GM23338 (cell line): ENCODE data around the gene NOP10. TPM values are rescaled to one million over a fixed set of nuclear protein-coding genes. Genes with fewer than 3 reads are reported as not detected.

ENCODE experiments used
- ATAC-seq: fragments of 200-7000 bp; cut with Tn5 transposase; 3 replicates; pipeline ENCODE4 v1.9.1; 2020
- DNase-seq: peaks from one replicate; pipeline ENCODE4 v3.0.0-alpha.2; 2015; ENCODE audit warnings: low spot score
- H2AFZ ChIP-seq: fragments of 200-600 bp; sonication (generic); 2 replicates; pipeline ENCODE4 v1.8.0; 2016; ENCODE audit warnings: antibody characterized with exemption, mild to moderate bottlenecking, moderate library complexity
- H3F3A ChIP-seq: fragments of 200-600 bp; sonication (generic); replicated peaks from 2 replicates; pipeline ENCODE4 v1.8.0; 2017; ENCODE audit warnings: antibody characterized with exemption, mixed run types, low read depth
- H3K27ac ChIP-seq: fragments of 200-600 bp; sonication (generic); 2 replicates; pipeline ENCODE4 v1.6.1; 2016; ENCODE audit warnings: low read depth
- H3K27me3 ChIP-seq: fragments of 200-600 bp; sonication (generic); 2 replicates; pipeline ENCODE4 v1.8.0; 2016; ENCODE audit warnings: mild to moderate bottlenecking, mixed run types, moderate library complexity; ENCODE audit not compliant: insufficient read depth
- H3K36me3 ChIP-seq: fragments of 200-600 bp; sonication (generic); 2 replicates; pipeline ENCODE4 v1.8.0; 2016; ENCODE audit warnings: mild to moderate bottlenecking; ENCODE audit not compliant: insufficient read depth
- H3K4me1 ChIP-seq: fragments of 200-600 bp; sonication (generic); 2 replicates; pipeline ENCODE4 v1.8.0; 2016; ENCODE audit warnings: mild to moderate bottlenecking, moderate library complexity; ENCODE audit not compliant: insufficient read depth
- H3K4me2 ChIP-seq: fragments of 200-600 bp; sonication (generic); 2 replicates; pipeline ENCODE4 v1.7.1; 2017; ENCODE audit warnings: mixed run types
- H3K4me3 ChIP-seq: fragments of 200-600 bp; sonication (generic); 2 replicates; pipeline ENCODE4 v1.6.1; 2016; ENCODE audit warnings: mixed run types
- H3K79me2 ChIP-seq: fragments of 200-600 bp; sonication (generic); replicated peaks from 2 replicates; pipeline ENCODE4 v1.8.0; 2017; ENCODE audit warnings: mild to moderate bottlenecking; ENCODE audit not compliant: insufficient read depth
- H3K9me2 ChIP-seq: fragments of 200-600 bp; sonication (generic); 2 replicates; pipeline ENCODE4 v1.8.0; 2017; ENCODE audit not compliant: insufficient read depth
- H4K20me1 ChIP-seq: fragments of 200-600 bp; sonication (generic); replicated peaks from 2 replicates; pipeline ENCODE4 v1.8.0; 2017; ENCODE audit warnings: mild to moderate bottlenecking; ENCODE audit not compliant: insufficient read depth
- H3K27ac Mint-ChIP-seq: 2 replicates; pipeline ENCODE4 v1.8.0; 2020; ENCODE audit warnings: inconsistent platforms, mild to moderate bottlenecking, moderate library complexity, mixed read lengths
- H3K27me3 Mint-ChIP-seq: 3 replicates; pipeline ENCODE4 v1.8.0; 2022; ENCODE audit warnings: low read depth, mild to moderate bottlenecking, moderate library complexity, mixed read lengths, inconsistent platforms; ENCODE audit not compliant: insufficient read depth, poor library complexity
- H3K36me3 Mint-ChIP-seq: 3 replicates; pipeline ENCODE4 v1.8.0; 2021; ENCODE audit warnings: low read depth, mild to moderate bottlenecking, inconsistent platforms, moderate library complexity, mixed read lengths
- H3K4me1 Mint-ChIP-seq: 3 replicates; pipeline ENCODE4 v1.8.0; 2020; ENCODE audit warnings: mild to moderate bottlenecking, inconsistent platforms, mixed read lengths
- H3K4me3 Mint-ChIP-seq: 3 replicates; pipeline ENCODE4 v1.8.0; 2021; ENCODE audit warnings: moderate library complexity, mild to moderate bottlenecking, inconsistent platforms, mixed read lengths
- H3K9me3 Mint-ChIP-seq: 3 replicates; pipeline ENCODE4 v1.8.0; 2020; ENCODE audit warnings: moderate library complexity, mild to moderate bottlenecking, inconsistent platforms, mixed read lengths
- CREB1 ChIP-seq: fragments of 250-450 bp; sonication (Bioruptor Pico); IDR thresholded peaks from 2 replicates; pipeline ENCODE4 v1.5.0; 2020; ENCODE audit warnings: low read depth, mild to moderate bottlenecking, moderate library complexity
- EZH2 ChIP-seq: fragments of 200-600 bp; sonication (generic); IDR thresholded peaks from one replicate; pipeline ENCODE4 v1.8.0; 2017; ENCODE audit warnings: antibody characterized with exemption, mild to moderate bottlenecking, low read depth; ENCODE audit not compliant: unreplicated experiment
- EZH2phosphoT487 ChIP-seq: fragments of 200-600 bp; sonication (generic); IDR thresholded peaks from one replicate; pipeline ENCODE4 v1.8.1; 2018; ENCODE audit warnings: antibody characterized with exemption; ENCODE audit not compliant: unreplicated experiment
- JUNB ChIP-seq: IDR thresholded peaks from one replicate; pipeline ENCODE4 v1.6.1; 2016; ENCODE audit warnings: antibody characterized with exemption; ENCODE audit not compliant: unreplicated experiment
- NANOG ChIP-seq: IDR thresholded peaks from 2 replicates; pipeline ENCODE4 v1.6.1; 2016; ENCODE audit warnings: antibody characterized with exemption, borderline replicate concordance
- POLR2AphosphoS5 ChIP-seq: IDR thresholded peaks from 2 replicates; pipeline ENCODE4 v1.6.1; 2016; ENCODE audit warnings: antibody characterized with exemption, low read depth
- STAT1 ChIP-seq: IDR thresholded peaks from one replicate; pipeline ENCODE4 v1.6.1; 2016; ENCODE audit warnings: antibody characterized with exemption; ENCODE audit not compliant: unreplicated experiment
- ZNF114 ChIP-seq: fragments of 250-450 bp; sonication (Bioruptor Pico); IDR thresholded peaks from 2 replicates; pipeline ENCODE4 v1.5.0; 2020; ENCODE audit warnings: mild to moderate bottlenecking, moderate library complexity
- ZNF331 ChIP-seq: fragments of 250-450 bp; sonication (Bioruptor Pico); IDR thresholded peaks from 2 replicates; pipeline ENCODE4 v1.5.0; 2020; ENCODE audit warnings: low read depth, mild to moderate bottlenecking, moderate library complexity
- polyA plus RNA-seq: library from polyadenylated mRNA; unstranded; fragments of >200 nt; fragmentation: Nextera tagmentation; extraction: Ambion mirVana; gene quantifications from 2 replicates; pipeline ENCODE4 v1.2.1, GENCODE V29; 2016
- total RNA-seq: library from RNA; depleted of rRNA; stranded (reverse); fragments of >200 nt; shearing (Covaris generic); gene quantifications from 2 replicates; pipeline ENCODE4 v1.2.3, GENCODE V29; 2014
- TF ChIP-seq, protein P1 (sequence below): IDR thresholded peaks from 2 replicates; pipeline ENCODE4 v1.6.1; 2016; ENCODE audit warnings: antibody characterized with exemption
- TF ChIP-seq, protein P2 (sequence below): fragments of 250-450 bp; sonication (Bioruptor Pico); IDR thresholded peaks from 2 replicates; pipeline ENCODE4 v1.5.0; 2020; ENCODE audit warnings: mild to moderate bottlenecking, moderate library complexity
- TF ChIP-seq, protein P3 (sequence below), 2 experiments: fragments of 200-600 bp in 1 of 2; sonication (generic) in 1 of 2; conservative IDR thresholded peaks; 2 replicates each; pipeline versions ENCODE4 v1.5.1 to v1.6.1; 2016 to 2017; ENCODE audit warnings: antibody characterized with exemption in 2 of 2, low read depth in 2 of 2, mild to moderate bottlenecking in 2 of 2, moderate library complexity in 1 of 2

The NOP10 gene
- total and polyA plus RNA-seq, 2 experiments from 2014 or later, result 417 to 718 TPM

DNA sequence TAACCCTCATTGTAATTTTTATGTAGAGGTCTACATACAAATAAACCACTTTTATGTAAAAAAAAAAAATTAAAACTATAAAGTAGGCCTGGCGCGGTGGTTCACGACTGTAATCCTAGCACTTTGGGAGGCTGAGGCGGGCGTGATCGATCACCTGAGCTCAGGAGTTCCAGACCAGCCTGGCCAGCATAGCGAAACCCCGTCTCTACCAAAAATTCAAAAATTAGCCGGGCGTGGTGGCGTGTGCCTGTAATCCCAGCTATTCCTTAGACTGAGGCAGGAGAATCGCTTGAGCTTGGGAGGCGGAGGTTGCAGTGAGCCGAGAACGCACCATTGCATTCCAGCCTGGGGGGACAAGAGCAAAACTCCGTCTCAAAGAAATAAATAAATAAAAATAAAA lies 4.6 kb downstream of the NOP10 start:
- H3K4me3 ChIP-seq, result peak overlapping the region; percentile 97
- H4K20me1 ChIP-seq, result peaks cover 10% of the 10 kb centered on the region; the same call in 1 of the 2 replicates
- H2AFZ ChIP-seq, result peak overlapping the region; percentile 86; the same call in 1 of the 2 replicates
- peaks cover 16% of the 10 kb centered on the region for H3K4me1 Mint-ChIP-seq
- H3K9me2 ChIP-seq, result no peaks in the 10 kb centered on the region
- H3F3A ChIP-seq, result no peaks in the 10 kb centered on the region
- peaks cover 29% of the 10 kb centered on the region for H3K36me3 Mint-ChIP-seq
- peak overlapping the region; percentile 91 for H3K4me2 ChIP-seq
- H3K27ac Mint-ChIP-seq, result no peak overlapping the region
- TF ChIP-seq STAT1, result no peak
- no peak for TF ChIP-seq ZNF114 (CRISPR knock-in tag)
- no peak for TF ChIP-seq EZH2
- TF ChIP-seq ZNF331 (CRISPR knock-in tag), result no peak
- TF ChIP-seq POLR2AphosphoS5, result no peak
- no peak for TF ChIP-seq NANOG
- peaks cover 4% of the 10 kb centered on the region; the same call in 2 of the 3 replicates for H3K9me3 Mint-ChIP-seq
- peaks cover 19% of the 10 kb centered on the region for H3K4me1 ChIP-seq
- H3K27me3 Mint-ChIP-seq, result peaks cover 5% of the 10 kb centered on the region
- DNase-seq (peak; percentile 50), ATAC-seq (no peak)
- H3K27me3 ChIP-seq, result no peaks in the 10 kb centered on the region
- peak overlapping the region; percentile 65 for H3K27ac ChIP-seq
- peaks cover 24% of the 10 kb centered on the region for H3K79me2 ChIP-seq
- H3K4me3 Mint-ChIP-seq, result peak overlapping the region; percentile 94
- peaks cover 7% of the 10 kb centered on the region for H3K36me3 ChIP-seq

DNA sequence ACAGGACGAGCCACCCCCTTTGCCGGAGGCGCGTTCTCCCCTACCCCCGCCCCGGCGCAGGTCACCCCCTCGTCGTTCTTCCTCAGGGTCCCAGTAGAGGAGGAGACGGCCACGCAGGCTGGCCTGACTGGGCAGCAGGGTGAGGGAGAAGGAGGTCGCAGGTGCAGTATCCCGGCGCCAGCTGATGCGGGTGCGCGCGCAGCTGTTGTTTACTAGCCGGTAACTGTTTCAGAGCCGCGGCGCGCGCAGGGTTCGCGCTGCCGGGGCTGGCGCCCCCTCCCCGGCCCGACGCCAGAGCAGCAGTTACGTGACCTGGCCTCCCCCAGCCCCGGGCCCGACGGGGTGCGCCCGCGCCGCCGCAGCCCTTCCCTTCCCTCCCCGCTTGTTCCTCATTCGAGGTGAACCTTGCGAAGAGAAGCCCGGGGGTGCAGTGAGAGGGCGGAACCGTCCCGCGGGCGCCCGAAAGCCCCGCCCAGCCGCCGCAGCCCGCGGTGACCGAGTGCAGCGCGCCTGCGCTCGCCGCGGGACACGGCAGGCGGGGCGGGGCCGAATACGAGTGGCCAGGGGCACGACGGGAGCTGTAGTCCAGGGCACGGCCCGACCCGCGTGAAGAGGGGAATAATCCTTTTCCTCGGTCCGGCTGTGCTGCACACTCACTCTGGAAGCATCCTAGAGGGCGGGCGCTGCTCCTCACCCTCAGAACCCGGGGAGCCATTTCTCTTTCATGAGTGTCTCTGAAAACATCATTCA lies 5.2 kb downstream of the NOP10 start, which contains the start of gene SLC12A6:
Gene SLC12A6 (minus strand): TSS at position 225 of the 750 bp plus-strand sequence. CDS start 1,101 bp downstream, outside the sequence.
- H3K4me2 ChIP-seq, result peak within 1 kb of the TSS; percentile 91
- H3K4me1 ChIP-seq, result peaks cover 19% of the 10 kb centered on the region
- H3K4me3 ChIP-seq, result peak within 1 kb of the TSS; percentile 97
- DNase-seq (peak; percentile 93), ATAC-seq (peak; percentile 87)
- H2AFZ ChIP-seq, result peak within 1 kb of the TSS; percentile 99
- H3K27me3 ChIP-seq, result no peaks in the 10 kb centered on the region
- H4K20me1 ChIP-seq, result peaks cover 10% of the 10 kb centered on the region; the same call in 1 of the 2 replicates
- peaks cover 23% of the 10 kb centered on the region for H3K79me2 ChIP-seq
- peaks cover 7% of the 10 kb centered on the region for H3K36me3 ChIP-seq
- peak within 1 kb of the TSS; percentile 81 for H3K27ac ChIP-seq
- H3K27ac Mint-ChIP-seq, result peak within 1 kb of the TSS; percentile 86; the same call in 1 of the 2 replicates
- H3K27me3 Mint-ChIP-seq, result peaks cover 5% of the 10 kb centered on the region
- H3K36me3 Mint-ChIP-seq, result peaks cover 29% of the 10 kb centered on the region
- H3K4me3 Mint-ChIP-seq, result peak within 1 kb of the TSS; percentile 94
- no peaks in the 10 kb centered on the region for H3K9me2 ChIP-seq
- peaks cover 4% of the 10 kb centered on the region; the same call in 2 of the 3 replicates for H3K9me3 Mint-ChIP-seq
- peaks cover 16% of the 10 kb centered on the region for H3K4me1 Mint-ChIP-seq
- no peaks in the 10 kb centered on the region for H3F3A ChIP-seq
- TF ChIP-seq ZNF114 (CRISPR knock-in tag), result no peak
- peak; percentile 65; the same call in 1 of the 2 replicates for TF ChIP-seq CREB1 (CRISPR knock-in tag)
- TF ChIP-seq EZH2phosphoT487, result no peak
- TF ChIP-seq, protein P1, sequence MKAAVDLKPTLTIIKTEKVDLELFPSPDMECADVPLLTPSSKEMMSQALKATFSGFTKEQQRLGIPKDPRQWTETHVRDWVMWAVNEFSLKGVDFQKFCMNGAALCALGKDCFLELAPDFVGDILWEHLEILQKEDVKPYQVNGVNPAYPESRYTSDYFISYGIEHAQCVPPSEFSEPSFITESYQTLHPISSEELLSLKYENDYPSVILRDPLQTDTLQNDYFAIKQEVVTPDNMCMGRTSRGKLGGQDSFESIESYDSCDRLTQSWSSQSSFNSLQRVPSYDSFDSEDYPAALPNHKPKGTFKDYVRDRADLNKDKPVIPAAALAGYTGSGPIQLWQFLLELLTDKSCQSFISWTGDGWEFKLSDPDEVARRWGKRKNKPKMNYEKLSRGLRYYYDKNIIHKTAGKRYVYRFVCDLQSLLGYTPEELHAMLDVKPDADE, result peak; percentile 38; the same call in 1 of the 2 replicates
- TF ChIP-seq JUNB, result no peak
- TF ChIP-seq, protein P2, sequence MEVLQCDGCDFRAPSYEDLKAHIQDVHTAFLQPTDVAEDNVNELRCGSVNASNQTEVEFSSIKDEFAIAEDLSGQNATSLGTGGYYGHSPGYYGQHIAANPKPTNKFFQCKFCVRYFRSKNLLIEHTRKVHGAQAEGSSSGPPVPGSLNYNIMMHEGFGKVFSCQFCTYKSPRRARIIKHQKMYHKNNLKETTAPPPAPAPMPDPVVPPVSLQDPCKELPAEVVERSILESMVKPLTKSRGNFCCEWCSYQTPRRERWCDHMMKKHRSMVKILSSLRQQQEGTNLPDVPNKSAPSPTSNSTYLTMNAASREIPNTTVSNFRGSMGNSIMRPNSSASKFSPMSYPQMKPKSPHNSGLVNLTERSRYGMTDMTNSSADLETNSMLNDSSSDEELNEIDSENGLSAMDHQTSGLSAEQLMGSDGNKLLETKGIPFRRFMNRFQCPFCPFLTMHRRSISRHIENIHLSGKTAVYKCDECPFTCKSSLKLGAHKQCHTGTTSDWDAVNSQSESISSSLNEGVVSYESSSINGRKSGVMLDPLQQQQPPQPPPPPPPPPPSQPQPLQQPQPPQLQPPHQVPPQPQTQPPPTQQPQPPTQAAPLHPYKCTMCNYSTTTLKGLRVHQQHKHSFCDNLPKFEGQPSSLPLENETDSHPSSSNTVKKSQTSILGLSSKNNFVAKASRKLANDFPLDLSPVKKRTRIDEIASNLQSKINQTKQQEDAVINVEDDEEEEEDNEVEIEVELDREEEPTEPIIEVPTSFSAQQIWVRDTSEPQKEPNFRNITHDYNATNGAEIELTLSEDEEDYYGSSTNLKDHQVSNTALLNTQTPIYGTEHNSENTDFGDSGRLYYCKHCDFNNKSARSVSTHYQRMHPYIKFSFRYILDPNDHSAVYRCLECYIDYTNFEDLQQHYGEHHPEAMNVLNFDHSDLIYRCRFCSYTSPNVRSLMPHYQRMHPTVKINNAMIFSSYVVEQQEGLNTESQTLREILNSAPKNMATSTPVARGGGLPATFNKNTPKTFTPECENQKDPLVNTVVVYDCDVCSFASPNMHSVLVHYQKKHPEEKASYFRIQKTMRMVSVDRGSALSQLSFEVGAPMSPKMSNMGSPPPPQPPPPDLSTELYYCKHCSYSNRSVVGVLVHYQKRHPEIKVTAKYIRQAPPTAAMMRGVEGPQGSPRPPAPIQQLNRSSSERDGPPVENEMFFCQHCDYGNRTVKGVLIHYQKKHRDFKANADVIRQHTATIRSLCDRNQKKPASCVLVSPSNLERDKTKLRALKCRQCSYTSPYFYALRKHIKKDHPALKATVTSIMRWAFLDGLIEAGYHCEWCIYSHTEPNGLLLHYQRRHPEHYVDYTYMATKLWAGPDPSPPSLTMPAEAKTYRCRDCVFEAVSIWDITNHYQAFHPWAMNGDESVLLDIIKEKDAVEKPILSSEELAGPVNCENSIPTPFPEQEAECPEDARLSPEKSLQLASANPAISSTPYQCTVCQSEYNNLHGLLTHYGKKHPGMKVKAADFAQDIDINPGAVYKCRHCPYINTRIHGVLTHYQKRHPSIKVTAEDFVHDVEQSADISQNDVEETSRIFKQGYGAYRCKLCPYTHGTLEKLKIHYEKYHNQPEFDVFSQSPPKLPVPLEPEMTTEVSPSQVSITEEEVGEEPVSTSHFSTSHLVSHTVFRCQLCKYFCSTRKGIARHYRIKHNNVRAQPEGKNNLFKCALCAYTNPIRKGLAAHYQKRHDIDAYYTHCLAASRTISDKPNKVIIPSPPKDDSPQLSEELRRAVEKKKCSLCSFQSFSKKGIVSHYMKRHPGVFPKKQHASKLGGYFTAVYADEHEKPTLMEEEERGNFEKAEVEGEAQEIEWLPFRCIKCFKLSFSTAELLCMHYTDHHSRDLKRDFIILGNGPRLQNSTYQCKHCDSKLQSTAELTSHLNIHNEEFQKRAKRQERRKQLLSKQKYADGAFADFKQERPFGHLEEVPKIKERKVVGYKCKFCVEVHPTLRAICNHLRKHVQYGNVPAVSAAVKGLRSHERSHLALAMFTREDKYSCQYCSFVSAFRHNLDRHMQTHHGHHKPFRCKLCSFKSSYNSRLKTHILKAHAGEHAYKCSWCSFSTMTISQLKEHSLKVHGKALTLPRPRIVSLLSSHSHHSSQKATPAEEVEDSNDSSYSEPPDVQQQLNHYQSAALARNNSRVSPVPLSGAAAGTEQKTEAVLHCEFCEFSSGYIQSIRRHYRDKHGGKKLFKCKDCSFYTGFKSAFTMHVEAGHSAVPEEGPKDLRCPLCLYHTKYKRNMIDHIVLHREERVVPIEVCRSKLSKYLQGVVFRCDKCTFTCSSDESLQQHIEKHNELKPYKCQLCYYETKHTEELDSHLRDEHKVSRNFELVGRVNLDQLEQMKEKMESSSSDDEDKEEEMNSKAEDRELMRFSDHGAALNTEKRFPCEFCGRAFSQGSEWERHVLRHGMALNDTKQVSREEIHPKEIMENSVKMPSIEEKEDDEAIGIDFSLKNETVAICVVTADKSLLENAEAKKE (CRISPR knock-in tag), result no peak
- TF ChIP-seq ZNF331 (CRISPR knock-in tag), result no peak
- TF ChIP-seq EZH2, result no peak
- TF ChIP-seq NANOG, result no peak
- TF ChIP-seq, protein P3, sequence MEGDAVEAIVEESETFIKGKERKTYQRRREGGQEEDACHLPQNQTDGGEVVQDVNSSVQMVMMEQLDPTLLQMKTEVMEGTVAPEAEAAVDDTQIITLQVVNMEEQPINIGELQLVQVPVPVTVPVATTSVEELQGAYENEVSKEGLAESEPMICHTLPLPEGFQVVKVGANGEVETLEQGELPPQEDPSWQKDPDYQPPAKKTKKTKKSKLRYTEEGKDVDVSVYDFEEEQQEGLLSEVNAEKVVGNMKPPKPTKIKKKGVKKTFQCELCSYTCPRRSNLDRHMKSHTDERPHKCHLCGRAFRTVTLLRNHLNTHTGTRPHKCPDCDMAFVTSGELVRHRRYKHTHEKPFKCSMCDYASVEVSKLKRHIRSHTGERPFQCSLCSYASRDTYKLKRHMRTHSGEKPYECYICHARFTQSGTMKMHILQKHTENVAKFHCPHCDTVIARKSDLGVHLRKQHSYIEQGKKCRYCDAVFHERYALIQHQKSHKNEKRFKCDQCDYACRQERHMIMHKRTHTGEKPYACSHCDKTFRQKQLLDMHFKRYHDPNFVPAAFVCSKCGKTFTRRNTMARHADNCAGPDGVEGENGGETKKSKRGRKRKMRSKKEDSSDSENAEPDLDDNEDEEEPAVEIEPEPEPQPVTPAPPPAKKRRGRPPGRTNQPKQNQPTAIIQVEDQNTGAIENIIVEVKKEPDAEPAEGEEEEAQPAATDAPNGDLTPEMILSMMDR (conservative IDR thresholded peaks at IDR 0.05; ENCODE audit: low read depth in 2 of 2), result no peak
